T-cell (primary cell): ENCODE measurements around the gene CBX5. TPM values are rescaled to one million over a fixed set of nuclear protein-coding genes. Genes with fewer than 3 reads are reported as not detected.
A peak's percentile ranks its signal among the peaks of the same experiment; 100 is the strongest.
"Not testable (repeated sequence)": the region's sequence is repeated elsewhere in the genome, so short reads cannot be mapped to it uniquely, and the experiment has no call there.

ENCODE experiments used
- ATAC-seq, 4 experiments: fragments of 200-7000 bp in 3 of 4; fragments of 150-1000 bp in 1 of 4; cut with Tn5 transposase; replicated peaks in 1 of 4; 1 replicate in 3 of 4; 2 replicates in 1 of 4; pipeline ENCODE4 v1.10.0; 2021; ENCODE audit warnings: moderate library complexity in 3 of 4, mild to moderate bottlenecking in 2 of 4, moderate number of reproducible peaks in 1 of 4
- CTCF ChIA-PET, 2 donors: fragments of 300-600 bp; sonication (Branson Sonifier 250); formaldehyde crosslinking; loops; one replicate each; lab custom pipeline; 2022; ENCODE audit warnings: antibody characterized with exemption in 2 of 2; lab: Charles Lee
- POLR2A ChIA-PET, 2 donors: fragments of 300-600 bp; sonication (Branson Sonifier 250); formaldehyde crosslinking; loops; one replicate each; lab custom pipeline; 2022; ENCODE audit warnings: antibody characterized with exemption in 2 of 2; lab: Charles Lee
- DNase-seq, 35 experiments: peaks; one replicate each; pipeline versions ENCODE4 v3.0.0 to v3.0.0-alpha.2; 2013 to 2023
- H3K27ac ChIP-seq: one replicate; pipeline ENCODE4 v1.5.1; 2013; ENCODE audit warnings: low read length
- H3K27me3 ChIP-seq, 2 experiments: replicated peaks in 1 of 2; 1 replicate in 1 of 2; 2 replicates in 1 of 2; pipeline versions ENCODE4 v1.6.1 to v1.7.0; 2013; ENCODE audit warnings: low read length in 1 of 2, mixed read lengths in 1 of 2; ENCODE audit not compliant: control insufficient read depth in 2 of 2, insufficient read depth in 2 of 2; ENCODE audit errors: extremely low read depth in 1 of 2
- H3K36me3 ChIP-seq, 2 donors: 1 replicate in 1 of 2; 2 replicates in 1 of 2; pipeline versions ENCODE4 v1.6.1 to v1.7.0; 2013; ENCODE audit warnings: low read length in 1 of 2; ENCODE audit not compliant: control insufficient read depth in 2 of 2, insufficient read depth in 1 of 2; ENCODE audit errors: extremely low read depth in 1 of 2
- H3K4me1 ChIP-seq, 2 experiments: 1 replicate in 1 of 2; 2 replicates in 1 of 2; pipeline versions ENCODE4 v1.6.1 to v1.7.0; 2013; ENCODE audit warnings: low read length in 2 of 2, mixed read lengths in 1 of 2; ENCODE audit not compliant: insufficient read depth in 2 of 2, control insufficient read depth in 1 of 2; ENCODE audit errors: extremely low read depth in 1 of 2
- H3K4me3 ChIP-seq, 2 donors: 1 replicate in 1 of 2; 2 replicates in 1 of 2; pipeline versions ENCODE4 v1.5.1 to v1.7.0; 2013; ENCODE audit warnings: mild to moderate bottlenecking in 2 of 2, low read length in 1 of 2, moderate library complexity in 1 of 2; ENCODE audit not compliant: control insufficient read depth in 1 of 2; ENCODE audit errors: extremely low read depth in 1 of 2
- H3K9me3 ChIP-seq: 2 replicates; pipeline ENCODE4 v1.7.0; 2013
- H3K27ac Mint-ChIP-seq, 2 donors: one replicate each; pipeline ENCODE4 v1.8.0; 2020 to 2021; ENCODE audit warnings: mild to moderate bottlenecking in 2 of 2, mixed read lengths in 2 of 2
- H3K27me3 Mint-ChIP-seq, 2 donors: one replicate each; pipeline ENCODE4 v1.8.0; 2021 to 2022; ENCODE audit warnings: mixed read lengths in 2 of 2
- H3K36me3 Mint-ChIP-seq: one replicate; pipeline ENCODE4 v1.8.0; 2021; ENCODE audit warnings: mixed read lengths
- H3K4me1 Mint-ChIP-seq, 3 donors: one replicate each; pipeline ENCODE4 v1.8.0; 2020 to 2022; ENCODE audit warnings: mixed read lengths in 3 of 3, mild to moderate bottlenecking in 1 of 3
- H3K4me3 Mint-ChIP-seq, 3 donors: one replicate each; pipeline ENCODE4 v1.8.0; 2020 to 2022; ENCODE audit warnings: mild to moderate bottlenecking in 3 of 3, mixed read lengths in 3 of 3, moderate library complexity in 3 of 3
- H3K9me3 Mint-ChIP-seq, 3 donors: one replicate each; pipeline ENCODE4 v1.8.0; 2020 to 2022; ENCODE audit warnings: mixed read lengths in 3 of 3
- WGBS: methylation state at CpG from one replicate; pipeline ENCODE4 v1.1.5; 2013; ENCODE audit warnings: missing lambda C conversion rate; ENCODE audit not compliant: insufficient coverage; 5-methylcytosine and 5-hydroxymethylcytosine counted together
- total RNA-seq, 35 experiments: library from RNA in 6 of 35; stranded (reverse) in 6 of 35; fragments of 120-200 nt in 1 of 35; gene quantifications; one replicate each; pipeline versions ENCODE4 v1.2.1 to v1.2.4 and lab custom pipeline; 2013 to 2026

CBX5 gene
- total RNA-seq, 5 donors from 2014 or later (not counting 1 experiment from before 2014, with no cell fraction given) = 43.8 to 54.5 (median 47.1) TPM

- H3K27me3 ChIP-seq = peaks cover 6 to 95% of the 10 kb centered on the region in 2 experiments
- POLR2A ChIA-PET = interaction anchor here in 1 of 2 donors (0.6 kb wide), 1 partner anchor 537 kb away, joined by 6 read pairs; no protein-coding TSS in a partner anchor
- Mint-ChIP-seq H3K9me3 (no peaks in the 10 kb centered on the region), H3K27ac (peak overlapping the region in 1 of 2 donors; percentile 2), H3K27me3 (peaks cover 75 to 86% of the 10 kb centered on the region in 2 donors), H3K36me3 (no peaks in the 10 kb centered on the region), H3K4me3 (no peak overlapping the region), H3K4me1 (peaks cover 5 to 13% (median 5%) of the 10 kb centered on the region in 3 donors)
- CTCF ChIA-PET = interaction anchor here (0.6 to 1.9 kb wide), 3 partner anchors 19 to 190 kb away, joined by 3 to 5 read pairs (median 5); no protein-coding TSS in a partner anchor
- 8% methylated on average over 5 of the region's 17 CpGs for WGBS
- H3K4me1 ChIP-seq = peaks cover 0 to 9% of the 10 kb centered on the region in 2 experiments
- DNase-seq = peak in 1 of 35 experiments; percentile 39
- no peak overlapping the region for H3K4me3 ChIP-seq
- no peak for ATAC-seq
- H3K36me3 ChIP-seq = no peaks in the 10 kb centered on the region
- no peak overlapping the region for H3K27ac ChIP-seq
- no peaks in the 10 kb centered on the region for H3K9me3 ChIP-seq
These were observed 84.1 kb downstream of the CBX5 start for GRCh38 chr12:54195737-54196347.

DNA sequence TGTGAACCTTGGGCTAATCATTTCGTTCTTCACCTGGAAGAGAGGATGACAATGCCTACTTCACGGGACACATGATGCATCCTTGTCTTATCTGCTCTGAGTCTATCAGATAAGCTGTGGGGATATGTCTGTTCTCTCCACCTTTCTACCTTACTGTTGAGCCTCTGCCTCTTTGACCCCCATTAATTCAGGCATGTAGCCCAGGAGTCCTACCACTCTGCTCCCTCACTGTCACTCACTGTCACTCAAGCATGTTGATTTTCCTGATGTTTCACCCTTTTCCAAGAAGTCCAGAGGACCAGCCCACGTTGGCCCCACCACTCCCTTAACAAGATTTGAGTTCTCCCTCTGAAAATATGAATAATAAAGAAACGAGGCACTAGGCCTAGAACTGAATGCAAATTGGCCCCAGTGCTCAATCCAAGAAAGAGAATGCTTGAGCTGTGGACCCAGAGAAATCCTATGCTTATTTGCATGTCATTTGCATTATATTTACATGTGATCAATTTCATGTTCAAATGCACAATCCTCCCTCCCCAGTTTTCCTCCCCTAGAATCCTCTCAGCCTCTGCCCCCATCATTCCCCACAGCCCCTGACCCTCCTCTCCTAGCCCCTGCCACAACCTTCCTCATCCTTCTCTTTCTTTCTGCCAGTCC lies 84.7 kb downstream of the CBX5 start:
- Mint-ChIP-seq H3K9me3 (no peaks in the 10 kb centered on the region), H3K4me1 (peaks cover 5 to 13% (median 5%) of the 10 kb centered on the region in 3 donors), H3K27me3 (peaks cover 69 to 84% of the 10 kb centered on the region in 2 donors), H3K27ac (peak overlapping the region in 1 of 2 donors; percentile 2), H3K36me3 (no peaks in the 10 kb centered on the region), H3K4me3 (no peak overlapping the region)
- WGBS = 0% methylated on average over 2 of the region's 4 CpGs
- DNase-seq = no peak
- Histone ChIP-seq H3K9me3 (no peaks in the 10 kb centered on the region), H3K36me3 (no peaks in the 10 kb centered on the region), H3K4me1 (peaks cover 0 to 9% of the 10 kb centered on the region in 2 experiments), H3K4me3 (no peak overlapping the region), H3K27me3 (peaks cover 6 to 91% of the 10 kb centered on the region in 2 experiments), H3K27ac (no peak overlapping the region)
- ATAC-seq = no peak
- ChIA-PET POLR2A (no interaction called here), CTCF (interaction anchor here (0.5 to 1.9 kb wide), 6 partner anchors 19 to 400 kb away, joined by 3 to 5 read pairs (median 3); partner anchors contain the start of gene HOXC5 (in 1 of the 2))

- H3K36me3 ChIP-seq, H3K9me3 ChIP-seq, H3K9me3 Mint-ChIP-seq, H3K4me3 ChIP-seq, H3K36me3 Mint-ChIP-seq, H3K27ac Mint-ChIP-seq, H3K27ac ChIP-seq, POLR2A ChIA-PET, H3K4me3 Mint-ChIP-seq, ATAC-seq, DNase-seq, H3K4me1 ChIP-seq: not testable (repeated sequence)
- CTCF ChIA-PET = interaction anchor here (0.5 to 1.9 kb wide), 4 partner anchors 20 to 476 kb away, joined by 3 to 6 read pairs (median 4); no protein-coding TSS in a partner anchor
- WGBS = 75% methylated on average over 2 of the region's 2 CpGs
- Mint-ChIP-seq H3K4me1 (peaks cover 5 to 13% (median 5%) of the 10 kb centered on the region in 3 donors), H3K27me3 (peaks cover 63 to 82% of the 10 kb centered on the region in 2 donors)
- H3K27me3 ChIP-seq = peaks cover 6 to 85% of the 10 kb centered on the region in 2 experiments
These were observed 85.3 kb downstream of the CBX5 start for GRCh38 chr12:54194611-54195010.

GRCh38 chr12:54193434-54193833 lies 86.5 kb downstream of the CBX5 start:
- Mint-ChIP-seq H3K27me3 (peaks cover 54 to 71% of the 10 kb centered on the region in 2 donors), H3K4me3 (no peak overlapping the region), H3K36me3 (no peaks in the 10 kb centered on the region), H3K4me1 (peaks cover 12 to 20% (median 13%) of the 10 kb centered on the region in 3 donors), H3K9me3 (no peaks in the 10 kb centered on the region), H3K27ac (no peak overlapping the region)
- H3K4me3 ChIP-seq = no peak overlapping the region
- ATAC-seq = no peak
- ChIA-PET CTCF (interaction anchor here (0.8 to 4.7 kb wide), 4 partner anchors 8 to 161 kb away, joined by 3 to 27 read pairs (median 6); partner anchors contain the start of gene HOXC5 (in 1 of the 2)), POLR2A (no interaction called here)
- DNase-seq = no peak
- H3K9me3 ChIP-seq = no peaks in the 10 kb centered on the region
- H3K27ac ChIP-seq = no peak overlapping the region
- H3K36me3 ChIP-seq = no peaks in the 10 kb centered on the region
- H3K4me1 ChIP-seq = peaks cover 0 to 15% of the 10 kb centered on the region in 2 experiments
- no CpG with 5 or more reads among the region's 7 CpGs for WGBS
- H3K27me3 ChIP-seq = peaks cover 3 to 74% of the 10 kb centered on the region in 2 experiments

GRCh38 chr12:54191550-54192022 lies 88.3 kb downstream of the CBX5 start:
- H3K36me3 Mint-ChIP-seq = peaks cover 7% of the 10 kb centered on the region
- ChIA-PET POLR2A (interaction anchor here (0.5 to 0.7 kb wide), 6 partner anchors 10 to 271 kb away, joined by 4 to 7 read pairs (median 6); partner anchors contain the start of gene HOXC5 (in 1 of the 2)), CTCF (interaction anchor here (0.6 to 4.7 kb wide), 30 partner anchors 8 to 516 kb away, joined by 3 to 27 read pairs (median 3); partner anchors contain the start of genes HOXC5 (in 2 of the 2), ATP5MC2 (in 1 of the 2), COPZ1 (in 1 of the 2) and HNRNPA1 (in 1 of the 2))
- H3K27ac ChIP-seq = no peak overlapping the region
- peaks cover 3 to 56% of the 10 kb centered on the region in 2 experiments for H3K27me3 ChIP-seq
- WGBS = 1% methylated on average over 8 of the region's 14 CpGs
- no peaks in the 10 kb centered on the region for H3K9me3 ChIP-seq
- no peak overlapping the region for H3K4me3 Mint-ChIP-seq
- H3K4me1 ChIP-seq = peaks cover 2 to 21% of the 10 kb centered on the region in 2 experiments
- H3K27ac Mint-ChIP-seq = peak overlapping the region in 1 of 2 donors; percentile 44
- H3K36me3 ChIP-seq = no peaks in the 10 kb centered on the region
- no peak overlapping the region for H3K4me3 ChIP-seq
- no peaks in the 10 kb centered on the region for H3K9me3 Mint-ChIP-seq
- DNase-seq = peak; percentile 49 to 94 (median 74)
- peak; percentile 53 to 65 (median 57) for ATAC-seq
- H3K4me1 Mint-ChIP-seq = peaks cover 18 to 31% (median 24%) of the 10 kb centered on the region in 3 donors
- H3K27me3 Mint-ChIP-seq = peaks cover 37 to 54% of the 10 kb centered on the region in 2 donors
